ENCODE results near the gene RNU1-3. TPM values are rescaled to one million over a fixed set of nuclear protein-coding genes. Genes with fewer than 3 reads are reported as not detected.
"Not testable (repeated sequence)": the region's sequence is repeated elsewhere in the genome, so short reads cannot be mapped to it uniquely, and the experiment has no call there.

RNU1-3 gene
- total and polyA plus RNA-seq, 9 of the 15 experiments (the other 6 are each of a cell fraction or from before 2014, with no cell fraction given), result under 0.01 to 32,823 (median 2,538) TPM; not detected in 4

DNA sequence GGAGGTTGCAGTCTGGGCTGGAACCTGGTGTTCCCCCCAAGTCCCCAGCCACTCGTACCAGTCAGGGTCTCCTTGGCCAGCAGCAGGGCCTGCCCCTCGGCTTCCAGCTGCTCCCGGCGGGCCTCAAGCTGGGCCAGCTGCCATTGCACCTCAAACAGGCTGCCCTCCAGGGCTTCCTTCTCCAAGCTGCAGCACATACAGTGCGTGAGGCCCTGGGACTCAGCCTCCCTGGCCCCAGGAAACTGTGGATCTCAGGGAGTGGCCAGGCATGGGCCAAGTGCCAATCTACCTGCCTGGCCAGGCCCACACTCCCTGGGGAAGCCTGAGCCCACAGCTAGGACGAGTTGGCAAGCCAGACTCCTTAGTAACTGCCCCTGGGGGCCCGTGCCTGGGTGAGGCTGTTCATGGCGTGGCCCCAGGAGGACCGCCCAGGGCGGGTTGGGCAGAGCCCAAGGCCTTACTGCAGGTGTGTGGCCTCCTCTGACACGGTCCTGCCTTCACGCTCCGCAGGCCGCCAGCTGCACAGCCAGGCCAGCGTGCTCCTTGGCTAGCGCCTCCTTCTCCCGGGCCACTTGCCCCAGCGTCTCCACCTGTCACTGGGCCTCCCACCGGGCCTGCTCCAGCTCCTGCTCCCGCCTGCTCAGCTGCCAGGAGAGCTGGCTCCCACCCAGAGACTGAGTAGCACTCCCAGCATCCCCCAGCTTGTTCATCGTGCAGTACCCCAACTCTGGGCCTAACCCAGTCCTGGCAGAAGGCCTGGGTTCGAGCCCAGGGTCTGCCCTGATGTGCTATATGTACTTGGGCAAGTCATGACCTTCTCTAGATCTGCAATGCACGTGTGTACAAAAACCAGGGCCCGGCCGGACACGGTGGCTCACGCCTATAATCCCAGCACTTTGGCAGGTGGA, 42.7 kb downstream of the RNU1-3 start:
- Histone ChIP-seq H4K20me1 (replicated peaks; ENCODE audit: control insufficient read depth, insufficient read depth, low read length) (peaks cover 22% of the 10 kb centered on the region), H3K4me1 (replicated peaks in 1 of 2; ENCODE audit: control insufficient read depth in 2 of 2, insufficient read depth in 2 of 2, low read length in 2 of 2) (peaks cover 4 to 41% of the 10 kb centered on the region in 2 experiments; a peak in 3 of 5 replicates), H3K36me3 (ENCODE audit: control insufficient read depth, insufficient read depth, low read length) (peaks cover 77% of the 10 kb centered on the region), H3K9ac (ENCODE audit: insufficient read depth in 1 of 2, low read depth in 2 of 2, low read length in 2 of 2) (peak overlapping the region in 1 of 2 experiments; percentile 75; a peak in 2 of 4 replicates)
- H3K27me3 ChIP-seq (ENCODE audit: control insufficient read depth in 2 of 2, insufficient read depth in 2 of 2, low read length in 2 of 2); BruUV-seq (replicated peaks); H3K4me3 ChIP-seq; H2AFZ ChIP-seq (ENCODE audit: low read depth, low read length); H3K4me2 ChIP-seq (ENCODE audit: insufficient read depth, low read length); H3K9me3 ChIP-seq (replicated peaks; ENCODE audit: control insufficient read depth, insufficient read depth, low read depth, low read length); ATAC-seq; H3K9me1 ChIP-seq (ENCODE audit: control insufficient read depth, insufficient read depth, low read length); H3K27ac ChIP-seq (ENCODE audit: extremely low read depth, low read depth, low read length); FAIRE-seq; H3K79me2 ChIP-seq (ENCODE audit: control insufficient read depth, insufficient read depth, low read length): not testable (repeated sequence)
- POLR2A ChIA-PET, result interaction anchor here (0.5 to 3.8 kb wide), 11 partner anchors 8 to 327 kb away, joined by 3 to 22 read pairs (median 4); no protein-coding TSS in a partner anchor
- peak in 3 of 4 experiments; percentile 38 to 57 (median 57) for DNase-seq (ENCODE audit: extremely low read depth in 1 of 4, low spot score in 3 of 4)
- CTCF ChIA-PET (ENCODE audit: low intra/inter-chr PET ratio), result interaction anchor here (0.5 to 1.9 kb wide), 6 partner anchors 11 to 546 kb away, joined by 3 to 20 read pairs (median 6); partner anchors contain the start of gene NBPF1
- intact Hi-C loops (cut with micrococcal nuclease) (loop anchor here (5.0 kb wide), 2 partner anchors 408 to 613 kb away; no protein-coding TSS in a partner anchor), in situ Hi-C loops (cut with MboI) (loop anchor here (25.0 kb wide), 2 partner anchors 112 to 288 kb away; partner anchors contain the start of genes CROCC and RNU1-1)
- WGBS (ENCODE audit: insufficient coverage, low coverage, missing lambda C conversion rate), result 91% methylated on average over 27 of the region's 27 CpGs
- TF ChIP-seq ZFX (CRISPR knock-in tag; IDR thresholded peaks at IDR 0.05) (peak; percentile 5; the same call in 1 of the 2 replicates), PCBP1 (IDR thresholded peaks at IDR 0.05; ENCODE audit: low read depth, low read length, poor library complexity, severe bottlenecking) (peak; percentile 79), RCOR1 (IDR thresholded peaks at IDR 0.05; ENCODE audit: borderline replicate concordance in 1 of 2, low read depth in 2 of 2, low read length in 2 of 2) (0 out of 4 replicates have a peak, but pooled peaks of 1 of the 2 experiments have one; percentile 0), FIP1L1 (IDR thresholded peaks at IDR 0.05; ENCODE audit: low read depth, low read length, poor library complexity, severe bottlenecking) (peak; percentile 64), STAG1 (CRISPR knock-in tag; IDR thresholded peaks at IDR 0.05; ENCODE audit: borderline replicate concordance) (peak; percentile 41), IRF2 (CRISPR knock-in tag; IDR thresholded peaks at IDR 0.05) (0 out of 2 replicates have a peak, but pooled peaks have one; percentile 18), SETDB1 (IDR thresholded peaks at IDR 0.05; ENCODE audit: low read length) (peak; percentile 70), RBM22 (IDR thresholded peaks at IDR 0.05; ENCODE audit: low read depth, low read length, poor library complexity, severe bottlenecking) (peak; percentile 75), TEAD1 (CRISPR knock-in tag; IDR thresholded peaks at IDR 0.05) (0 out of 4 replicates have a peak, but pooled peaks of 1 of the 2 experiments have one; percentile 33), FOXA3 (CRISPR knock-in tag; conservative IDR thresholded peaks at IDR 0.05 in 1 of 2, IDR thresholded peaks at IDR 0.05 in 1 of 2) (0 out of 4 replicates have a peak, but pooled peaks of 1 of the 2 experiments have one; percentile 54)
- TF ChIP-seq, protein P1, sequence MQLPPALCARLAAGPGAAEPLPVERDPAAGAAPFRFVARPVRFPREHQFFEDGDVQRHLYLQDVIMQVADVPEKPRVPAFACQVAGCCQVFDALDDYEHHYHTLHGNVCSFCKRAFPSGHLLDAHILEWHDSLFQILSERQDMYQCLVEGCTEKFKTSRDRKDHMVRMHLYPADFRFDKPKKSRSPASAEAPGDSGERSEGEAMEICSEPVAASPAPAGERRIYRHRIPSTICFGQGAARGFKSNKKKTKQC (CRISPR knock-in tag; IDR thresholded peaks at IDR 0.05), result peak; percentile 60
- TF ChIP-seq, protein P2, sequence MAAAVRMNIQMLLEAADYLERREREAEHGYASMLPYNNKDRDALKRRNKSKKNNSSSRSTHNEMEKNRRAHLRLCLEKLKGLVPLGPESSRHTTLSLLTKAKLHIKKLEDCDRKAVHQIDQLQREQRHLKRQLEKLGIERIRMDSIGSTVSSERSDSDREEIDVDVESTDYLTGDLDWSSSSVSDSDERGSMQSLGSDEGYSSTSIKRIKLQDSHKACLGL (CRISPR knock-in tag; IDR thresholded peaks at IDR 0.05; ENCODE audit: borderline replicate concordance, poor library complexity, severe bottlenecking), result peak; percentile 59
- TF ChIP-seq, protein P3, sequence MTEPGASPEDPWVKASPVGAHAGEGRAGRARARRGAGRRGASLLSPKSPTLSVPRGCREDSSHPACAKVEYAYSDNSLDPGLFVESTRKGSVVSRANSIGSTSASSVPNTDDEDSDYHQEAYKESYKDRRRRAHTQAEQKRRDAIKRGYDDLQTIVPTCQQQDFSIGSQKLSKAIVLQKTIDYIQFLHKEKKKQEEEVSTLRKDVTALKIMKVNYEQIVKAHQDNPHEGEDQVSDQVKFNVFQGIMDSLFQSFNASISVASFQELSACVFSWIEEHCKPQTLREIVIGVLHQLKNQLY (CRISPR knock-in tag; conservative IDR thresholded peaks at IDR 0.05), result peak in 1 of 2 experiments; percentile 71; a peak in 1 of 4 replicates
- TF ChIP-seq, protein P4, sequence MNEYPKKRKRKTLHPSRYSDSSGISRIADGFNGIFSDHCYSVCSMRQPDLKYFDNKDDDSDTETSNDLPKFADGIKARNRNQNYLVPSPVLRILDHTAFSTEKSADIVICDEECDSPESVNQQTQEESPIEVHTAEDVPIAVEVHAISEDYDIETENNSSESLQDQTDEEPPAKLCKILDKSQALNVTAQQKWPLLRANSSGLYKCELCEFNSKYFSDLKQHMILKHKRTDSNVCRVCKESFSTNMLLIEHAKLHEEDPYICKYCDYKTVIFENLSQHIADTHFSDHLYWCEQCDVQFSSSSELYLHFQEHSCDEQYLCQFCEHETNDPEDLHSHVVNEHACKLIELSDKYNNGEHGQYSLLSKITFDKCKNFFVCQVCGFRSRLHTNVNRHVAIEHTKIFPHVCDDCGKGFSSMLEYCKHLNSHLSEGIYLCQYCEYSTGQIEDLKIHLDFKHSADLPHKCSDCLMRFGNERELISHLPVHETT (CRISPR knock-in tag; conservative IDR thresholded peaks at IDR 0.05 in 1 of 2, IDR thresholded peaks at IDR 0.05 in 1 of 2), result peak in 1 of 2 experiments; percentile 42; a peak in 1 of 4 replicates
